Measurements from ENCODE around the gene CHST11. TPM values are rescaled to one million over a fixed set of nuclear protein-coding genes. Genes with fewer than 3 reads are reported as not detected.

The CHST11 gene
- total and polyA plus RNA-seq, 2 donors from 2014 or later: 2.0 to 23.3 TPM

- Histone ChIP-seq H3K36me3 (ENCODE audit: control insufficient read depth in 2 of 3, insufficient read depth in 3 of 3, low read length in 3 of 3) (no peaks in the 10 kb centered on the region), H3K27me3 (ENCODE audit: control insufficient read depth, insufficient read depth, low read length) (no peaks in the 10 kb centered on the region), H3K9ac (ENCODE audit: low read length in 3 of 3) (no peak overlapping the region), H3K4me1 (ENCODE audit: control insufficient read depth in 2 of 3, insufficient read depth in 2 of 3, low read depth in 1 of 3, low read length in 3 of 3) (no peaks in the 10 kb centered on the region), H3K27ac (ENCODE audit: low read depth in 2 of 2, low read length in 2 of 2) (no peak overlapping the region), H3K9me3 (ENCODE audit: control insufficient read depth in 2 of 3, insufficient read depth in 1 of 3, low read length in 3 of 3) (no peaks in the 10 kb centered on the region), H3K4me3 (ENCODE audit: low read length in 3 of 3) (no peak overlapping the region)
- intact Hi-C loops (cut with DNase I): no loop called here
- DNase-seq: no peak
- FAIRE-seq: no peak
- no peak for TF ChIP-seq CTCF (IDR thresholded peaks at IDR 0.05; ENCODE audit: borderline replicate concordance, extremely low read depth, insufficient read depth)
Observed at GRCh38 chr12:104764225-104765091, 307.7 kb downstream of the CHST11 start.

- no peak for DNase-seq
- Histone ChIP-seq H3K9ac (ENCODE audit: low read length in 3 of 3) (no peak overlapping the region), H3K4me1 (ENCODE audit: control insufficient read depth in 2 of 3, insufficient read depth in 2 of 3, low read depth in 1 of 3, low read length in 3 of 3) (no peaks in the 10 kb centered on the region), H3K4me3 (ENCODE audit: low read length in 3 of 3) (no peak overlapping the region), H3K27ac (ENCODE audit: low read depth in 2 of 2, low read length in 2 of 2) (no peak overlapping the region), H3K36me3 (ENCODE audit: control insufficient read depth in 2 of 3, insufficient read depth in 3 of 3, low read length in 3 of 3) (no peaks in the 10 kb centered on the region), H3K27me3 (ENCODE audit: control insufficient read depth, insufficient read depth, low read length) (no peaks in the 10 kb centered on the region), H3K9me3 (ENCODE audit: control insufficient read depth in 2 of 3, insufficient read depth in 1 of 3, low read length in 3 of 3) (no peaks in the 10 kb centered on the region)
- no peak for TF ChIP-seq CTCF (IDR thresholded peaks at IDR 0.05; ENCODE audit: borderline replicate concordance, extremely low read depth, insufficient read depth)
- intact Hi-C loops (cut with DNase I): no loop called here
- FAIRE-seq: no peak
Observed at GRCh38 chr12:104767261-104767660, 310.5 kb downstream of the CHST11 start.

- DNase-seq: no peak
- Histone ChIP-seq H3K9me3 (ENCODE audit: control insufficient read depth in 2 of 3, insufficient read depth in 1 of 3, low read length in 3 of 3) (peaks cover 0 to 7% (median 0%) of the 10 kb centered on the region in 3 donors), H3K27ac (ENCODE audit: low read depth in 2 of 2, low read length in 2 of 2) (no peak overlapping the region), H3K4me3 (ENCODE audit: low read length in 3 of 3) (no peak overlapping the region), H3K9ac (ENCODE audit: low read length in 3 of 3) (no peak overlapping the region), H3K36me3 (ENCODE audit: control insufficient read depth in 2 of 3, insufficient read depth in 3 of 3, low read length in 3 of 3) (no peaks in the 10 kb centered on the region), H3K4me1 (ENCODE audit: control insufficient read depth in 2 of 3, insufficient read depth in 2 of 3, low read depth in 1 of 3, low read length in 3 of 3) (no peaks in the 10 kb centered on the region), H3K27me3 (ENCODE audit: control insufficient read depth, insufficient read depth, low read length) (no peaks in the 10 kb centered on the region)
- TF ChIP-seq CTCF (IDR thresholded peaks at IDR 0.05; ENCODE audit: borderline replicate concordance, extremely low read depth, insufficient read depth): no peak
- no peak for FAIRE-seq
- intact Hi-C loops (cut with DNase I): no loop called here
Observed at GRCh38 chr12:104768033-104768432, 311.3 kb downstream of the CHST11 start.
